HG02943 (cell line): ENCODE results near the gene BAHCC1.
"Not testable (repeated sequence)": the region's sequence is repeated elsewhere in the genome, so short reads cannot be mapped to it uniquely, and the experiment has no call there.

Experiments used
- ATAC-seq: cut with Tn5 transposase; IDR thresholded peaks from one replicate; pipeline ENCODE4 v1.9.1; 2021; ENCODE audit warnings: mild to moderate bottlenecking, low read depth, moderate library complexity; ENCODE audit not compliant: unreplicated experiment

Gene BAHCC1

GRCh38 chr17:81424151-81425017 is 29.1 kb downstream of the BAHCC1 start:
- no peak for ATAC-seq

DNA sequence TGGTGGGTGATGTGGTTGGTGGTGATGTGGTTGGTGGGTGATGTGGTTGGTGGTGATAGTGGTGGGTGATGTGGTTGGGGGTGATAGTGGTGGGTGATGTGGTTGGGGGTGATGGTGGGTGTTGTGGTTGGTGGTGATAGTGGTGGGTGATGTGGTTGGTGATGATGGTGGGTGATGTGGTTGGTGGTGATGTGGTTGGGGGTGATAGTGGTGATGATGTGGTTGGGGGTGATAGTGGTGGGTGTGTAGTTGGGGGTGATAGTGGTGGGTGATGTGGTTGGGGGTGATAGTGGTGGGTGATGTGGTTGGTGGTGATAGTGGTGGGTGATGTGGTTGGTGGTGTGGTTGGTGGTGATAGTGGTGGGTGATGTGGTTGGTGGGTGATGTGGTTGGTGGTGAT is 29.8 kb downstream of the BAHCC1 start:
- ATAC-seq = not testable (repeated sequence)

DNA sequence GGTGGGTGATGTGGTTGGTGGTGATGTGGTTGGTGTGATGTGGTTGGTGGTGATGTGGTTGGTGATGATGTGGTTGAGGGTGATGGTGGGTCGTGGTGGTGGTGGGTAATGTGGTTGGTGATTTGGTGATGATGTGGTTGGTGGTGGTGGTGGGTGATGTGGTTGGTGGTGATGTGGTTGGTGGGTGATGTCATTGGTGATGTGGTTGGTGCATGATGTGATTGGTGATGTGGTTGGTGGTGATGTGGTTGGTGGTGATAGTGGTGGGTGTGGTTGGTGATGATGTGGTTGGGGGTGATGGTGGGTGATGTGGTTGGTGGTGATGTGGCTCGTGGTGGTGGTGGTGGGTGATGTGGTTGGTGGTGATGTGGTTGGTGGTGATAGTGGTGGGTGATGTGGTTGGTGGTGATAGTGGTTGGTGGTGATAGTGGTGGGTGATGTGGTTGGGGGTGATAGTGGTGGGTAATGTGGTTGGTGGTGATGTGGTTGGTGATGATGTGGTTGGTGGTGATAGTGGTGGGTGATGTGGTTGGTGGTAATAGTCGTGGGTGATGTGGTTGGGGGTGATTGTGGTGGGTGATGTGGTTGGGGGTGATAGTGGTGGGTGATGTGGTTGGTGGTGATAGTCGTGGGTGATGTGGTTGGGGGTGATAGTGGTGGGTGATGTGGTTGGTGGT is 30.6 kb downstream of the BAHCC1 start:
- not testable (repeated sequence) for ATAC-seq

DNA sequence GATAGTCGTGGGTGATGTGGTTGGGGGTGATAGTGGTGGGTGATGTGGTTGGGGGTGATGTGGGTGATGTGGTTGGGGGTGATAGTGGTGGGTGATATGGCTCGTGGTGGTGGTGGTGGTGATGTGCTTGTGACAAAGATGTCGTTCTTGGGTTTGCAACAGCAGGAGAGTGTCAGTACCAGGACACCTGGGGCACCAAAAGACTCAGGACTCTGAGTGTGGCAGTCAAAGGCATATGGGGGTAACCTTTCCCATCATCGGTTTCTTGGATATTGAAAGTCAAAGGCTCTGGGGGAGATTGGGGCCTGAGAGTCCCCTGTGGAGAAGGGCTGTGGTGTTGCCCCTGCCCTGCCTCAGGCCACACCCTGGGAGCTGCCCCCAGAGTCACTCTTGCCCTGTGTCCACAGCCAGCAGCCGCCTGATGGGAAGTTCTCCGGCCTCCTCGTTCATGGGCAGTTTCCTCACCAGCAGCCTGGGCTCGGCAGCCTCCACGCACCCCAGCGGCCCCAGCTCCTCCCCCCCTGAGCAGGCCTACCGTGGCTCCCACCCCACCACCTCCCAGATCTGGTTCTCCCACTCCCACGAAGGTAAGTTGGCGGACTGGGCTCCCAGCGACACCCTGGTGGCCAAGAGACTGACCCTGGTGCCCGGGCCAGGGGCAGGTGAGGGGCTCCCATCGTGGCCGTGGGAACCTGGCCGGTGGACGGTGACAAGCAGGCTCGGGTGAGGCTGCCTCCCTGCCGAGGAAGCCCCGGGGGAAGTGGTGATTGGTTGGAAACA is 31.3 kb downstream of the BAHCC1 start:
- no peak for ATAC-seq

GRCh38 chr17:81427173-81428120 is 32.2 kb downstream of the BAHCC1 start:
- no peak for ATAC-seq

GRCh38 chr17:81428121-81428515 is 32.9 kb downstream of the BAHCC1 start:
- ATAC-seq = no peak

GRCh38 chr17:81428516-81428915 is 33.3 kb downstream of the BAHCC1 start:
- ATAC-seq = no peak

DNA sequence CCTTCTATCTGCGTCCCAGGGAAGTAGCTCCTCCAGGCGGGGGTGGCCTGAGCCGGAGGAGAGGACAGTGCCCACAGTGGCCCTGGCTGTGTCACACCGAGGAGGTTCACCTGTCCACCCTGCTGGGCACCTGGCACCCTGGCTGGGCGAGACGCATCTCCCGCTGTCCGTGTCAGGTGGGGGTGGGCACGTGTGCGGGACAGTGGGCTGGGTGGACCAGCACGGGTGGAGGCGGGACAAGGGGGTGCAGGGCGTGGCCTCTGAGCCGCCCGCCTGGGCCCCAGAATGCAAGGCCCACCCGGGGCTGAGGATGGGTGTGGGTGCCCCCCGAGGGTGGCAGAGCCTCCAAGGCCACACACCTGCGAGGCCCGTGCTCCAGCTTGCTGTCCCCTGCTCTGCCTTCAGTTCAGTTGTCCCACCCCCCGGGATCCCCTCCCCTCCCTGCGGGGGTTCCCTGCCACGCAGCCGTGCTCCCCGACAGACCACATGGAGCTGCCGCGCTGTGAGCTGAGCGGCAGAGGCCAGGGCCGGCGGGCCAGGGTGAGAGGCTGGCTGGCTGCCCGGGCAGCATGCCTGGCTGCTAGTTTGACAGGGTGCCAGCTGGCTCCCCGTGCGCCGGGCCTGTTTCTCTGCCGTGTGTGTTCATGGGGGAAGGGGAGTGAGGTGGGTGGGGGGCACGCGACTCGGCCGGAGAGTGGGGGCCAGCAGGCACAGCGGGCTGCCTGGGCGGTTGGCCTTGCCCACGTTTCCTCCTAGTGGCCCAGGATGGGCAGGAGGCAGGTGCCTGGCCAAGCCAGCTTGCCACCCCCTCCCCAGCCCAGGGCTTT is 33.9 kb downstream of the BAHCC1 start:
- no peak for ATAC-seq

- ATAC-seq = no peak
Measured at GRCh38 chr17:81429821-81430551, 34.7 kb downstream of the BAHCC1 start.

GRCh38 chr17:81431545-81432482 is 36.6 kb downstream of the BAHCC1 start:
- no peak for ATAC-seq

- ATAC-seq = no peak
Measured at GRCh38 chr17:81432941-81433340, 37.7 kb downstream of the BAHCC1 start.

DNA sequence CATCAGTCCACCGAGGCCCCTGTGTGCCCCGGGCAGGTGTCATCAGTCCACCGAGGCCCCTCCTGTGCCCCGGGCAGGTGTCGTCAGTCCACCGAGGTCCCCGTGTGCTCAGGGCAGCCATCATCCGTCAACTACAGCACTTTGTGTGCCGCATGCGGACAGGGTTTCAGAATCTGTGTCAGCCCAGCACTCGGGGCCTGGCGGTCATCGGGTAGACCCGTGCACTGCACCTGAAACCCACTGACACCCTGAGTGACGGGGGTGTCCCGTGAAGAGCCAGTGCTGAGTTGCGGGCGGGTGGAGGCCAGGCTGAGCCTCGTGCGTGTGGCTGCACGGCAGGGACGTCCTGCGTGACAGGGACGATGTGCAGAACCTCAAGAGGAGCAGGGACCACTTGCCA is 38.4 kb downstream of the BAHCC1 start:
- no peak for ATAC-seq

GRCh38 chr17:81434072-81434471 is 38.8 kb downstream of the BAHCC1 start:
- no peak for ATAC-seq

DNA sequence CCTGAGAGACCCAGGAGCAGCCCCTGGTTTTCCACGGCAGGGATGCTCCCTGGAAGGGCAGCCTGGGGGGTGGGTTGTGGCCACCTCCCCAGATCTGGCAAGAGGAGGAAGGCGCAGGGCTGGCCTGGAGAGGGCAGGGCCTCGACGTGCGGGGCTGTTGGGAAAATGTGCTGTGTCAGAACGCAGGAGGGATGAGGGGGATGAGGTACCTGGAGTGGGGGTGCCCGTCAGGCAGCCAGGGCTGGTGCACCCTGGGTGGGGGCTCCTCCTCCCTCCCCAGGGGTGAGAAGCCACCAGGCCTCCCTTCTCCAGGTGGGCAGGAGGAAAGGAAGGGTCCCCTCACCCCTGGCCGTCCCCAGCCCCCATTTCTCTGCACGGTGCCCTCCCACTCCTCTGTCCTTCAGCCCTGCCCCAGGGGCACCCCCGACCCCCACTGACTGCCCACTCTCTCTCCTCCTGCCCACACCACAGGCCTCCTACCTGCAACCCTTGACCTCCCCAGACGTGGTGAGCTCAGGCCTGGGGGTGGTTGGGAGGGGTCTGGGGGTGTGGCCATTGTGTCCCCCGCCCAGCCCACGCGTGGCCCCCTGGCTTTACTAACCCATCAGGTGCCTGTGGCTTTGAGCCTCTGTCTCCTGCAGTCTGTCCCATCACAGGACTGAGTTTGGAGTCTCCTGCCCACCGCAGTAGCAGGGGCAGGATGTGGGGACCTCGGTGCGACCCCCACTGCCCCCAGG is 39.6 kb downstream of the BAHCC1 start:
- no peak for ATAC-seq

GRCh38 chr17:81435652-81436293 is 40.5 kb downstream of the BAHCC1 start:
- no peak for ATAC-seq

DNA sequence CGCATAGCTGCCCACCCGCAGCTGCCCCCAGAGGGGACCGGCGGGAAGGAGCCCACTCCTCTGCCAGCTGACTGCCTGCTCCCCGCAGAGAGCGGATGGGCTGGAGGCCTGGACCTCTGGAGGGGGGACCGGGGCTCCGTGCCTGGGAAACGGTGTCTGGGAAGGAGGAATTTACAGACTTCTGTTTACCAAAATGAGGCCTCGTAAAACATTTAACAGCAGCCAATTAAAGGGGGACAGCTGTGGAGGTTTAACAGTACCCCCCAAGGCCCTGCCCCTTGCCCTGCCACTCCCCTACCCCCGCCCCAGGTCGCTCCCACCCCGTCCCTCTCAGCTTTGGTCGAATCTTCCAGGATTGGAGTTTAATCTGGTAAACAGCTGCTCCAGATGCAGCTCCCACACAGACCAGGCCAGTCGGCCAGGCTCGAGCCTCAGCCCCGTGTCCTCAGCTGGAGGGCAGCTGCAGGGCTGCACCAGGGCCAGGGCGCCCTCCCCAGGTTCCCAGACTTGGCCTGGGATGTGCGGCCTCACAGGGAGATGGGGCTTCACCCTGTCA is 41.1 kb downstream of the BAHCC1 start:
- no peak for ATAC-seq
